Neural cell (in vitro differentiated cells): ENCODE results near the gene ITPKB.

ENCODE experiments used
- EZH2 ChIP-seq: fragments of 200-600, 300-800 bp; shearing (Covaris generic), sonication (generic); IDR thresholded peaks from 2 replicates; pipeline ENCODE4 v1.6.1; 2014; ENCODE audit warnings: antibody characterized with exemption, low read length, borderline replicate concordance, mild to moderate bottlenecking; ENCODE audit not compliant: insufficient read depth, poor library complexity, severe bottlenecking
- MXI1 ChIP-seq: fragments of 450-650 bp; conservative IDR thresholded peaks from 2 replicates; pipeline ENCODE4 v1.6.1; 2014; ENCODE audit warnings: antibody characterized with exemption, mild to moderate bottlenecking; ENCODE audit not compliant: poor library complexity, severe bottlenecking
- POLR2AphosphoS5 ChIP-seq: IDR thresholded peaks from 2 replicates; pipeline ENCODE4 v1.6.1; 2012
- RAD21 ChIP-seq: fragments of 450-650 bp; conservative IDR thresholded peaks from 2 replicates; pipeline ENCODE4 v1.6.1; 2014; ENCODE audit warnings: antibody characterized with exemption, mild to moderate bottlenecking, moderate library complexity
- TAF1 ChIP-seq: IDR thresholded peaks from 2 replicates; pipeline ENCODE4 v1.6.1; 2012; ENCODE audit warnings: low read depth
- TF ChIP-seq, protein P1 (sequence below): fragments of 450-650 bp; IDR thresholded peaks from 2 replicates; pipeline ENCODE4 v1.5.1; 2014; ENCODE audit warnings: antibody characterized with exemption, mild to moderate bottlenecking, moderate library complexity; ENCODE audit not compliant: poor library complexity, severe bottlenecking

GRCh38 chr1:226649780-226650179 is 89.3 kb downstream of the ITPKB start:
- TF ChIP-seq POLR2AphosphoS5, result no peak
- TF ChIP-seq, protein P1, sequence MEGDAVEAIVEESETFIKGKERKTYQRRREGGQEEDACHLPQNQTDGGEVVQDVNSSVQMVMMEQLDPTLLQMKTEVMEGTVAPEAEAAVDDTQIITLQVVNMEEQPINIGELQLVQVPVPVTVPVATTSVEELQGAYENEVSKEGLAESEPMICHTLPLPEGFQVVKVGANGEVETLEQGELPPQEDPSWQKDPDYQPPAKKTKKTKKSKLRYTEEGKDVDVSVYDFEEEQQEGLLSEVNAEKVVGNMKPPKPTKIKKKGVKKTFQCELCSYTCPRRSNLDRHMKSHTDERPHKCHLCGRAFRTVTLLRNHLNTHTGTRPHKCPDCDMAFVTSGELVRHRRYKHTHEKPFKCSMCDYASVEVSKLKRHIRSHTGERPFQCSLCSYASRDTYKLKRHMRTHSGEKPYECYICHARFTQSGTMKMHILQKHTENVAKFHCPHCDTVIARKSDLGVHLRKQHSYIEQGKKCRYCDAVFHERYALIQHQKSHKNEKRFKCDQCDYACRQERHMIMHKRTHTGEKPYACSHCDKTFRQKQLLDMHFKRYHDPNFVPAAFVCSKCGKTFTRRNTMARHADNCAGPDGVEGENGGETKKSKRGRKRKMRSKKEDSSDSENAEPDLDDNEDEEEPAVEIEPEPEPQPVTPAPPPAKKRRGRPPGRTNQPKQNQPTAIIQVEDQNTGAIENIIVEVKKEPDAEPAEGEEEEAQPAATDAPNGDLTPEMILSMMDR, result no peak
- no peak for TF ChIP-seq RAD21
- TF ChIP-seq TAF1, result no peak
- no peak for TF ChIP-seq EZH2
- no peak for TF ChIP-seq MXI1
